Measurements from ENCODE around the gene RTN4IP1.

DNA sequence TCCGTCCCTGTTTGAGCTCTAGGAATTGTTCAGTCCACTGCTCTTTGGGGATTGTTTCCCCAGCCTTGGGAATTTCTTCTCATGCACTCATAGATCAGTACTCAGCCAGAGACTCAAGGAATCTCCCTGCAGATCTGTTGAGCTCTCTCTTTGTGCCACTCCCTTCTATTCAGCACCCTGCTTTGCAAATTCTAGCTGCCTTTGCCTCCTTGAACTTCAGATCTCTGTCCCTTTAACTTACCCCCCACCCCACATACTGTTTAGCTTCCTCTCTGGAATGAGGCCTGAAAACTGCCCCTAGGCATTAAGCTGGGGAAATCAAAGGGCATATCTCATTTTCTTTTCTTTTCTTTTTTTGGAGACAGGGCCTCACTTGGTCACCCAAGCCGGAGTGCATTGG lies 30.6 kb upstream of the RTN4IP1 start:
- TF ChIP-seq, protein P1, sequence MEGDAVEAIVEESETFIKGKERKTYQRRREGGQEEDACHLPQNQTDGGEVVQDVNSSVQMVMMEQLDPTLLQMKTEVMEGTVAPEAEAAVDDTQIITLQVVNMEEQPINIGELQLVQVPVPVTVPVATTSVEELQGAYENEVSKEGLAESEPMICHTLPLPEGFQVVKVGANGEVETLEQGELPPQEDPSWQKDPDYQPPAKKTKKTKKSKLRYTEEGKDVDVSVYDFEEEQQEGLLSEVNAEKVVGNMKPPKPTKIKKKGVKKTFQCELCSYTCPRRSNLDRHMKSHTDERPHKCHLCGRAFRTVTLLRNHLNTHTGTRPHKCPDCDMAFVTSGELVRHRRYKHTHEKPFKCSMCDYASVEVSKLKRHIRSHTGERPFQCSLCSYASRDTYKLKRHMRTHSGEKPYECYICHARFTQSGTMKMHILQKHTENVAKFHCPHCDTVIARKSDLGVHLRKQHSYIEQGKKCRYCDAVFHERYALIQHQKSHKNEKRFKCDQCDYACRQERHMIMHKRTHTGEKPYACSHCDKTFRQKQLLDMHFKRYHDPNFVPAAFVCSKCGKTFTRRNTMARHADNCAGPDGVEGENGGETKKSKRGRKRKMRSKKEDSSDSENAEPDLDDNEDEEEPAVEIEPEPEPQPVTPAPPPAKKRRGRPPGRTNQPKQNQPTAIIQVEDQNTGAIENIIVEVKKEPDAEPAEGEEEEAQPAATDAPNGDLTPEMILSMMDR (IDR thresholded peaks at IDR 0.05; ENCODE audit: insufficient read depth, low read length, poor library complexity, severe bottlenecking): no peak
- no peak for TF ChIP-seq EZH2phosphoT487 (conservative IDR thresholded peaks at IDR 0.05; ENCODE audit: low read length)

All from SU-DHL-6 (cell line).